H4 (cell line): Measurements from ENCODE around the gene TMEM18. TPM values are rescaled to one million over a fixed set of nuclear protein-coding genes. Genes with fewer than 3 reads are reported as not detected.

Source experiments
- DNase-seq: peaks from one replicate; pipeline ENCODE4 v3.0.0-alpha.2; 2015; ENCODE audit warnings: low spot score
- total RNA-seq: library from RNA; depleted of rRNA; stranded (reverse); fragments of >200 nt; shearing (Covaris generic); gene quantifications from 2 replicates; pipeline ENCODE4 v1.2.3, GENCODE V29; 2014

TMEM18 gene
- total RNA-seq, 1 experiment from 2014 or later: 17.6 TPM

- peak; percentile 12 for DNase-seq
Observed at GRCh38 chr2:634636-635388, 42.4 kb downstream of the TMEM18 start.

- DNase-seq: no peak
Observed at GRCh38 chr2:634041-634440, 43.2 kb downstream of the TMEM18 start.

- DNase-seq: no peak
Observed at GRCh38 chr2:633371-633770, 43.8 kb downstream of the TMEM18 start.

- DNase-seq: no peak
Observed at GRCh38 chr2:632471-632870, 44.7 kb downstream of the TMEM18 start.

- DNase-seq: no peak
Observed at GRCh38 chr2:631741-632140, 45.5 kb downstream of the TMEM18 start.

DNA sequence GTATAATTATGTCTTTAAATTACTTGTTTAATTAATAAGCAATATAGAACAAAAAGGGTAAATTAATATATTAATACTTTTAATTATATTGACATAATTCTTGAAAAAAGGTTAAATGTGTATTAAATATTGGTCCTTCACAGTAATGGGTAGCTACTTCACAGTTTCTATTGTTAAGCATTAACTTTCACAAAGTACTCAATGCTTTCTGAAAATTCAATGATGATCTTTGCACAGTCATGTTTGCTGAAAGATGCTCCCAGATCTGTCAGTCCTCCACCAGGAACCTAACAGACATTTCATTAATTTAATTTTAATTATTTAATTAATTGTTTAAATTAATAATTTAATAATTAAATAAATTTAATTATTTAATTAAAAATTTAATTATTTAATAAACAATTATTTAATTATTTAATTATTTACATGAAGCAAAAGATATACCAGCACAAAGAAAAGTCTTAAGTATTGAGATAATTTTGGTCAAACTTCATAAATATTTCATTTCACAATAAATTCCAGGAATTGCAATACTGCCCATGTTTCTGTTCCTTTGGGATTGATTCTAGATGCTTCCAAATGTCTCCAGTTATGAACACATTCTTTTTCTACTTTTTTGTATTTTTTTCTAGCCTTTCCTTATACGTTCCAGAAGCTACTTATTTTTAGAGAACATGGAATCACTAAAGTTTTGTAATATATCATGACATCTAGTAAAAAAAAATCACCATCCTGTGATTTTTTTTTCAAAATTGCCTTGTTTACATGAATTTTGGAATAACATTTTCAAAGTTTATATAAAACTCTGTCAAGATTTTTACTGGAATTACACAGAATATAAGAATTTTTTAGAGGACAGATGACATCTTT, 46.5 kb downstream of the TMEM18 start:
- no peak for DNase-seq

DNA sequence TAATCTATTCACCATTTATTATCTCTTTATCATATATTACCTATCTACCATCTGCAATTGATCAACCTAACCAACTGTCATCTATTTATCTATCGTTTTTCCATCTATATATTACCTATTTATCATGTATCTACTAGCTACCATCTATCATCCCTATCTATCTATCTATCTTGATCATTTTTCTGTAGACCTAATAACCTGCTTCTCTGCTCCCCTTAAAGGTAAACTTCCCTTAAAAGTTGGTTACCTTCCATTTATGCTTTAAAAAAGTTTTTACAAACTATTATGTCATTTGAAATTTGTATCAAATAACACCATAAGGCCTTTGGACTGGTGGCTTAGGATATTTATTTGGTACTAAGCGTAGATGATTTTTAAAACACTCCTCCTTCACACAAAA, 47.2 kb downstream of the TMEM18 start:
- no peak for DNase-seq

DNA sequence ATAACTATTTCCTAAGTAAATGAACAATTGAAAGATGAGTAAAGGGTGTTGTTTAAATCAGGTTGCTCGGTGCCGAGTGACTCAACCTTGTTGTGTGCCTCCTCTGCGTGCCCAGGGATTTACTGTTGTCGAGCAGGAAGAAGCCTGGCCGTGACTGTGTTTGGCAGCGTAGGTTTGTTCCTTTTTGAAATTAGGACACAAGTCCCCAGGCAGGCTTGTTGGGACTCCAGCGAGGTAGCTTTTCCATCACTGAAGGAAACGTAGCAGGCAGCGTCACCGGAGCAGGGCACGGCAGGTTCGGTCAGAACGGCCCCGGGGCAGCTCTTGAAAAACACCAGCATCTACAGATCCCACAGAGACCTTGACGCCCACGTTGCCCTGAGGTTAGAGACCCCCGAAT, 48.6 kb downstream of the TMEM18 start:
- peak; percentile 9 for DNase-seq

- DNase-seq: no peak
Observed at GRCh38 chr2:627926-628560, 49.2 kb downstream of the TMEM18 start.

GRCh38 chr2:627340-627709, 49.9 kb downstream of the TMEM18 start:
- DNase-seq: no peak

DNA sequence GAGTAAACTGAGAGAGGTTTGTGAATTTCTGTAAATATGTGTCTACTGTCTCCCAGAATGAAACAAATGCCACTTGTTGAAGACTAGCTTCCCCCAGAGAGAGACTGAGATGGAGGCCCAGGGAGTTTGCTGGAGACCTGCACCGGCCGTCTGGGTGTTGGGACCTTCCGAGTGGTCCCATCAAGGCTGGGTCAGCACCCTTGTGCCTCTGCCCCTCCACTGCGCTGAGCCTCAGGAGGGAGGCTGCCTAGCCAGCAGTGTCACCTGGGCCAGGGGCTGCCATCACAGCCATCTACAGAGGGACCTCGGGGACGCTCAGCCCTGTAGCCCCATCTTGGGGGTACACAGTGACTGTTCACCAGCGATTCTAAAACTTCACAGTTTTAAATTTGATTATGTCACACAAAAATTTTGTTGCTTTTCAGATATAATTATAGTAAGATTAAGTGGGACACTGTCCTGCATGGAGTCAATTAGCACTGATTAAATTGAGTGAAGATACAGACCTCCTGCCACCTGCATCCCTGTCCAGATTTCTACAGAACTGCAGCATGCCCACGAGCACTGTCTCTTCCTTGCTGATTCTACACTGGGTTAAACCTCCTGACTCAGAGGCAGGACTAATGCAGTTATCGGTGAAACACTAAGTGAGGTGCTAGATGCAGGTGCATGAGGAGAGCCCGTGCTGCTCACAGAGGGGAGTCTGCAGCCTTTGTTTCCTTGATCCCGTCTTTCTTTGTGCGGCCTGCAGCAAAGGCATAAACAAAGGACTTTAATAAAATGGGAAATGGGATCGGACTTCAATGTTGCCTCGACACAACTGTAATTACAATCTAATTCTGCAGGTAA, 50.5 kb downstream of the TMEM18 start:
- DNase-seq: no peak

DNA sequence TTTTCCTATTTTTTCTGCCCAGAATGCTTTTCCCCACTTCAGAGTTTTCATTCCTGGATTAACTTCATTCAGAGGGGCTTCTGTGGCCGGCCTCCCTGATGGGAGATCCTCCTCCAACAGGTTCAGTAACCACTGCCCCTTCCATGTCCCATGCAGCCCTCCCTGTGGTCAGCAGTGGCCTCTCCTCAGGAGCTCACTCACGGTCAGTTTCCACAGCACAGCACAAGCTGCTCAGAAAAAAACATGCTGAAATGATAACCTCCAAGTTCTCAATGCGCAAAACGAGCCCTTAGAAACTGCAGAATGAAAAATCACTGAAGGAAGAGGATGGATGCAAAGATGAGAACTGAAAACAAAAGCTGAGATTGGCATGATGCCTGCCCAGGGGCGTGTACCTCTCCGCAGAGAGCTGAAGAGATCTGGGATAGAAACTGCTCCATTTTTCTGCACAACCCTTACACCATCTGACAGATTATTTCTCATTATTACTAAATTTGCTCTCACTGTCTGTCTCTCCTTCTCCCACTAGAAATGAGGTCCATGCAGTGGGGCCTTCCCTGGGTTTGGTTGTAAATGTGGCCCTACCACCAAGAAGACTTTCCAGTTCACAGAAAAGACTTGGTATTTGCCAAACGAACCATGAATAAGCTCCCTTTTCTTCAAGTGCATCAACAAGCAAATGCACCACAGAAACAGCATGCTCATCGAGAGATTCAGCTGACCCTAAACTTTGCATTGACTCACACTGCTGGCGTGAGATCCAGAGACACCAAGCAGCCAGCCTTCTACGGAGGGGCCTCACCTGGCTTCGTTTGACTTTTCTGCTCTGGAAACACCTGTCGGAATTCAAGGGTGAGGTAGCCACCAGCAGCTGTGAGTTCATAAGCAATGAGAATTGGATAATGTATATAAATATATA, 51.5 kb downstream of the TMEM18 start:
- DNase-seq: no peak

- DNase-seq: no peak
Observed at GRCh38 chr2:624551-625347, 52.5 kb downstream of the TMEM18 start.

DNA sequence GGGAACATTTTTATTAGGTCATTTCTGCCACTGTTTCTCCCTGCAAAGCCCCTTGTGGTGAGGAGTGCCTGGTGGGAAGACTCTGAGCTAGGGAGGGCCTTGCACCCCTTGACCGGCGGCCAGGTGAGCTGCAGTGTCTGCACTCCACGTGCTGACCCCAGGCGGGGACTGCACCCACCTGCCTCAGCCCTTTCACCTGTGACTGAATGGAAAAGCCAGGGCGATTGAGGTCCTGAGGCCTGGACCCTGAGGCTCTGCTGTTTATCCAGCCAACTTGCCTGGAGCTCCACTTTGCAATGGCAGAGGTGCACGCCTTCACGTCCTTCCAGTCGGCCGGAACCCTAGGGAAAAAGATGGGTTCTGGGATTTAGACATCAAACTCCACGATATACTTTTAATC, 53.1 kb downstream of the TMEM18 start:
- no peak for DNase-seq

- DNase-seq: no peak
Observed at GRCh38 chr2:623130-623922, 53.9 kb downstream of the TMEM18 start.

DNA sequence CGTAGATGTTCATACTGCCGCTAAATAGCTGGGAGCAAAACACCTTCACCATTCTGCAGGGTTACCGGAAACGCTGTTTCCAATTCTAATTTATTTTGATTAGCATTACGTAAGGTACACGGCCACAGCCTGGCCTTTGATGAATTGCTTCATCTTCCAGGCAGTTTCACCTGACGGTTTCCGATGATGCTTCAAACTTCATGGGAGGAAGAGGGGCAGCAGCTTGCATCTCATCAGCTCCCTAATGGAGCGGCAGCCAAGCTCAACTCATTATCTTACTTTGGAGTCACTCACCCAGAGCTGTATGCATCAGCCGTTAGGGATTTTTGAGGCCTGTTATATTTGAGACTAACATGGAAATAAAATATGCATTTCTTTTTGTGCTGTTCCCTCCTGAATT, 54.8 kb downstream of the TMEM18 start:
- no peak for DNase-seq

DNA sequence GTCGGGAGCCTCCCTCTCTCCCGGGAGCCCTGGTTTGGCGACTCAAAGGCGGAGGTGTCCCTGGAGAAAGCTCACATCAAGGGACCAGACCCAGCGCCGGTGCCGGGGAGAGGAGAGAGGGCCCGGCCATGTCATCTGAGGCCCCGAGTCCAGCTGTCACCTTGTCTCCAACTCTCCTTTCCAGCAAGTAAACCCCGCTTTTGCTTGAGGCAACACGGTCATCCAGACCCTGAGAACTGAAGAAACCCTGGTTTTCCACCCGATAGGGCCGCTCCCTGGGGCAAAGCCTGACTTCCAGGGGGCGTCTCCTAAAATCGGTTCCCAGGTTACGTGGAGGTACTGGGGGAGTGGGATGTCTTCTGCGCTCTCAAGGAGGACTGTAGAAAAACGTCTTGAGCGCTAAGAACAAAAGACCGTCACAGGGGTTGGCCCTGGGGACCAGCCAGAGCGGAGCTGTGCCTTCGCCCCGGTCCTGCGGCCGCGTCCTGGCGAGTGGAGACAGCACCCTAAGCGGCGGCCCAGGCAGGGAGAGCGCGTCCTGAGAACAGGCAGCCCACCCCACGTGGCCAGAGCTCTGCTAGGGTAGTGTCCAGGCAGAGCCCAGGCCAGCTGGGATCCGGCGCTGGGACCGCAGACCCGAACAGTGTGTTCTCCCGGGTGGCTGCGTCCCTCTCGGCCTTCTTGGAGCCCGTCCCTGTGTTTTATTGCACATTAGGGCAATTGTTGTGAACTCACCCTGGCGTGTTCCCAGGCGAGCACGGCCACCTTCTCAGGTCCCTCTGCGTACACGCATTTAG, 55.7 kb downstream of the TMEM18 start:
- no peak for DNase-seq
